Epidermal melanocyte (primary cell): ENCODE data around the gene WDR86.

Source experiments
- DNase-seq: peaks from one replicate; pipeline ENCODE4 v3.0.0; 2011; ENCODE audit warnings: low spot score; ENCODE audit not compliant: insufficient read length

Gene WDR86

GRCh38 chr7:151380199-151381097 lies 29.4 kb downstream of the WDR86 start:
- peak; percentile 16 for DNase-seq

GRCh38 chr7:151379534-151380198 lies 30.2 kb downstream of the WDR86 start:
- peak; percentile 15 for DNase-seq

DNA sequence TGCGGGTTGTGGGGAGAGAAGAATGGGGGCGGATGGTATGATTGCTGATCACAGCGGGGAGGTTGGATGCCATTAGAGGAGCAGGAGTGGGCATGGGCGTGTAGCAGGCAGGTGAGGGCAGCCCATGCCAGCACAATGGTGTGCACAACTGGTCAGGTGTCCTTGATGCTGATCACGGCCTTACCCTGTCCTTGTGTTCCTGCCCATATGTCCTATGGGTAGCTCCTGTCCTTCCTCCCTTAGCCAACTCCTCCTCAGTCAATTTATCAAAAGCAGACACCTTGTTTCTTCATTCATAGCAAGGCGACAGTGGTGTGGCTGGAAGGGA lies 30.7 kb downstream of the WDR86 start:
- DNase-seq, result peak; percentile 16

DNA sequence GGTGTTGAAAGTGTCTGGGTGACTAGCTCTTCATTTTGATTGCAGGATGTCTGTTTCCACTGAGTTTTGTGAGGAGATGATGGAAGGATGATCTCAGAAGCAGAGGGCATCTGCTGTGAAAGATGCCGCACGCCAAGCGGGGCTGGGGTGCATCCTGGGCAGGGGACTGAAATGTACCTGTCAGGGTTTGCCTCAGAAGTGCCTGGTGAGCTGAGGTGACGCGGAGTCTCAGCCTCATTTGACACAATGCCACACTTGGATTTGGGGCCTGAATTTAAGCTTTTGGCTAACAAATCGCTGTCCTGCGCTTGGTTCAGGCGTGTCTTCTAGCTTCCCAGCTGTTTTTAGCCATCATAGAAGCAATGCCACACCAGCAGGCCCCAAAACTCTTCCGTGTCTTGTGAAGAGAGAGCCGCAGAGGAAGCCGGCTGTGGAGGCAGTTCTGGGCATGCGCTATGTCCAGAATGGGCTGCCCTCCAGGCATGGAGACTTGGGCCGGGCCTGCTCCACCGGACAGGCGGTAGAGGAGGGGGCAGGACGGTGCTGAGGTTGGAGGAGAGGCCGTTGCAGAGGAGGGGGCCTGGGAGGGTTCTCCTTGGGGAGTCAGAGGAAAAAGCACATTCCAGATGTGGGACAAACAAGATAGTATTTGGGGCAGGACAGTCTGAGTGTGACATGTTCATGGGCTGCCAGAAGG lies 31.2 kb downstream of the WDR86 start:
- peak; percentile 11 for DNase-seq

GRCh38 chr7:151378011-151378410 lies 31.8 kb downstream of the WDR86 start:
- DNase-seq, result peak; percentile 8

DNA sequence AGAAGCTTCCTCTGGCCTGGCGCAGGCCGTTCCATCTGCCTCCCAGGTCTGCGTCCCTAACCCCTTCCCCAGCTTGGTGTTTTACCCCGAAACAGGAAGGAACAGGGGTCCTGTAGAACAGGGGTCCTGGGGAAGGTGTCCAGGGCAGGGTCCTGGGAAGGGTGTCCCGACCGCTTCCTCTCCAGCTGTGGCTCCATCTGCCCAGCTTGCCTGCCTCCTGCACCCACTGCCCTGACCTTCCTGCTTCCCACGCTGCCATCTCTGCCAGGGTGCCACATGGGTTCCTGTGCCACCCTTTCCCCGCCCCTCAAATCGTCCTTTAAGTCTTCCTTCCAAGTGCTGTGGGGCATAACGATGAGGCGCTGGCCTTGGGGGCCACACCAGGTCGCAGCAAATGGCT lies 32.4 kb downstream of the WDR86 start:
- DNase-seq, result peak; percentile 5

GRCh38 chr7:151376218-151376902 lies 33.5 kb downstream of the WDR86 start:
- peak; percentile 12 for DNase-seq

GRCh38 chr7:151375530-151376217 lies 34.2 kb downstream of the WDR86 start:
- no peak for DNase-seq

- DNase-seq, result no peak
Measured at GRCh38 chr7:151374726-151375125, 35.1 kb downstream of the WDR86 start.

DNA sequence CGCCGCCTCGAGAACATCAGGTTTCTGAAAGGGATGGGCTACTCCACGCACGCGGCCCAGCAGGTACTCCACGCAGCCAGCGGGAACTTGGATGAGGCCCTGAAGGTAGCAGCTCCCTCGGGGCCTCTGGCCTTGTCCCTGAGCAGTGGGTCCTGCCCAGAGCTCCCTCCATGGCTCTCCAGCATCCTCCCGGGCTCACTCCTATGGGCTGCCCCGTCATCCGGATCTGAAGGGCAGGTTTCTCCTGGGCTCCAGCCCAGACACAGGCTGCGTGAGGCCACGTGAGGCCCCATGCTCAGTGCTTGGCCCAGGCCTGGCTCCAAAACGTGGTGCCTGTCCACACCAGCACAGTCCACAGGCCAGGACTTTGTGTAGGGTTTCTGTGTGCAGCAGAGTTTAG lies 35.7 kb downstream of the WDR86 start:
- no peak for DNase-seq

GRCh38 chr7:151373599-151373998 lies 36.2 kb downstream of the WDR86 start:
- DNase-seq, result no peak

- no peak for DNase-seq
Measured at GRCh38 chr7:151372612-151373265, 37.1 kb downstream of the WDR86 start.

DNA sequence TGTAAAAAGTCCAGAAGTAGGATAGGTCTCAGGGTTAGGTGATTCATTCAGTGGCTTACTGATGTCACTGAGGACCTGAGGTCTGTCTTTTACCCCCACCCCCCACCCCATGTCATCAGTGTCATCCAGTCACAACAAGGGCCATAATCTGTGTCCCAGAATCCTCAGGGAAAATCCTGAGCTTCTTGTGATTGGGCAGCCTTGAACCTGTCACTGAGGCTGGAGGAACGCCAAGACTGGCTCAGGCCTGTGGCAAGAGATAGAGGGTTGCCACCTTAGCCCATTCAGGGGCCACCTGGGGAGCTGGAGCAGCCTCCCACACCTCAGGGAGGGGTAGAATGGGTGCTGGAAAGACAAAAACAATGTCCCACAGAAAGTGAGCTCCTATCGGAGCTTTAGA lies 38.6 kb downstream of the WDR86 start:
- no peak for DNase-seq

DNA sequence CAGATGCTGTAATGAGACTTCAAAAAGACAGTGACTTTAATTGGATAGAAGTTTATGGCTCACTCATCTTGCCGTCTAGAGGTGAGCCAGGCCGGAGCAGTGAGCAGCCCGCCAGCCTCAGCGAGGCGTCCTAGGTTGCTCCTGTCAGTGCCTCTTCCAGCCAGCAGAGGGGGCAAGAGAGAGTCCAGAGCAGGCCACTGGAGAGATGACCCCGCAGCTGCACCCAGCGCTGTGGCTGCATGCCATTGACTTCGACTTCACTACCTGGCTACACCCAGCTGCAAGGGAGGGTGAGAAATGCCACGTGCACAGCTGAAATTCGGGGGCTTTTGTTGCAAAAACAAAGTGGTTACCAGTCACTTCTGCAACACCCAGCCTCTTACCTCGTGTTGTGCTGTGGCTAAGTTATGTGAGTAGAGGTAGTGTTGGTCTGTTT lies 41.7 kb downstream of the WDR86 start:
- peak; percentile 66 for DNase-seq

GRCh38 chr7:151367284-151367683 lies 42.6 kb downstream of the WDR86 start:
- no peak for DNase-seq

- DNase-seq, result no peak
Measured at GRCh38 chr7:151366880-151367222, 43.0 kb downstream of the WDR86 start.

GRCh38 chr7:151366166-151366879 lies 43.5 kb downstream of the WDR86 start:
- no peak for DNase-seq

GRCh38 chr7:151363182-151363581 lies 46.7 kb downstream of the WDR86 start:
- DNase-seq, result no peak

- no peak for DNase-seq
Measured at GRCh38 chr7:151361193-151361959, 48.5 kb downstream of the WDR86 start.
